Keratinocyte (primary cell): ENCODE data around the gene ZNF423.

Experiments
- CTCF ChIP-seq, 3 experiments: IDR thresholded peaks in 1 of 3; conservative IDR thresholded peaks in 1 of 3; optimal IDR thresholded peaks in 1 of 3; 2 replicates in 2 of 3; 3 replicates in 1 of 3; pipeline versions ENCODE3 to v1.5.1; 2011; ENCODE audit warnings: low read length in 3 of 3, mild to moderate bottlenecking in 3 of 3, moderate library complexity in 2 of 3, control low read depth in 1 of 3, inconsistent platforms in 1 of 3; ENCODE audit not compliant: insufficient read depth in 2 of 3; ENCODE audit errors: extremely low read depth in 1 of 3
- EZH2 ChIP-seq: IDR thresholded peaks from one replicate; pipeline ENCODE4 v1.6.1; 2012; ENCODE audit warnings: inconsistent platforms, mild to moderate bottlenecking, low read length, moderate library complexity

GRCh38 chr16:49461517-49461951, 394.4 kb downstream of the ZNF423 start:
- TF ChIP-seq CTCF (optimal IDR thresholded peaks at IDR 0.05 in 1 of 3, IDR thresholded peaks at IDR 0.05 in 1 of 3, conservative IDR thresholded peaks at IDR 0.05 in 1 of 3; ENCODE audit: extremely low read depth in 1 of 3, insufficient read depth in 2 of 3, low read length in 3 of 3), result no peak
- no peak for TF ChIP-seq EZH2
